ENCODE data around the gene TP53I11.

The TP53I11 gene

GRCh38 chr11:44955015-44955738, 4.5 kb upstream of the TP53I11 start:
- no peak for DNase-seq (ENCODE audit: low spot score)

GRCh38 chr11:44954051-44954906, 3.6 kb upstream of the TP53I11 start:
- DNase-seq (ENCODE audit: low spot score): no peak

GRCh38 chr11:44952500-44953260, 2.0 kb upstream of the TP53I11 start:
- DNase-seq (ENCODE audit: low spot score): no peak

GRCh38 chr11:44952082-44952481, 1.4 kb upstream of the TP53I11 start:
- no peak for DNase-seq (ENCODE audit: low spot score)

- no peak for DNase-seq (ENCODE audit: low spot score)
Measured at GRCh38 chr11:44950031-44950624, 555 bp downstream of the TP53I11 start.

GRCh38 chr11:44949160-44950030, 1.3 kb downstream of the TP53I11 start:
- no peak for DNase-seq (ENCODE audit: low spot score)

GRCh38 chr11:44948155-44948554, 2.5 kb downstream of the TP53I11 start:
- DNase-seq (ENCODE audit: low spot score): no peak

GRCh38 chr11:44947114-44947513, 3.6 kb downstream of the TP53I11 start:
- DNase-seq (ENCODE audit: low spot score): no peak

- DNase-seq (ENCODE audit: low spot score): no peak
Measured at GRCh38 chr11:44946263-44946662, 4.4 kb downstream of the TP53I11 start.

GRCh38 chr11:44945666-44946065, 5.0 kb downstream of the TP53I11 start:
- no peak for DNase-seq (ENCODE audit: low spot score)

- DNase-seq (ENCODE audit: low spot score): no peak
Measured at GRCh38 chr11:44944853-44945235, 5.8 kb downstream of the TP53I11 start.

- no peak for DNase-seq (ENCODE audit: low spot score)
Measured at GRCh38 chr11:44944181-44944852, 6.4 kb downstream of the TP53I11 start.

- DNase-seq (ENCODE audit: low spot score): peak; percentile 25
Measured at GRCh38 chr11:44943696-44944095, 7.0 kb downstream of the TP53I11 start.

- peak; percentile 83 for DNase-seq (ENCODE audit: low spot score)
Measured at GRCh38 chr11:44943118-44943517, 7.6 kb downstream of the TP53I11 start.

- no peak for DNase-seq (ENCODE audit: low spot score)
Measured at GRCh38 chr11:44942029-44942955, 8.4 kb downstream of the TP53I11 start.

- DNase-seq (ENCODE audit: low spot score): no peak
Measured at GRCh38 chr11:44941259-44942021, 9.2 kb downstream of the TP53I11 start.

GRCh38 chr11:44940835-44941234, 9.8 kb downstream of the TP53I11 start:
- no peak for DNase-seq (ENCODE audit: low spot score)

- no peak for DNase-seq (ENCODE audit: low spot score)
Measured at GRCh38 chr11:44940404-44940803, 10.3 kb downstream of the TP53I11 start.

Measured in NAMALWA (cell line).